ENCODE results near the gene LCE3E.
"Not testable (repeated sequence)": the region's sequence is repeated elsewhere in the genome, so short reads cannot be mapped to it uniquely, and the experiment has no call there.

Gene LCE3E

GRCh38 chr1:152566681-152567080 is at the start of gene LCE3E:
Gene LCE3E, minus strand, starts transcription at chr1:152566780. Its CDS starts 572 bp downstream, at chr1:152566208.
- no peak for DNase-seq (ENCODE audit: extremely low read depth in 1 of 2, low read depth in 1 of 2)

GRCh38 chr1:152613511-152613910 is 46.9 kb upstream of the LCE3E start, which contains the start of gene LCE3B:
Gene LCE3B, plus strand, starts transcription at chr1:152613811. Its CDS starts 0 bp downstream, at chr1:152613811.
- no peak for DNase-seq (ENCODE audit: extremely low read depth in 1 of 2, low read depth in 1 of 2)

GRCh38 chr1:152599934-152600333 is 33.4 kb upstream of the LCE3E start, which contains the start of gene LCE3C:
Gene LCE3C, plus strand, starts transcription at chr1:152600234. Its CDS starts 498 bp downstream, at chr1:152600732.
- DNase-seq (ENCODE audit: extremely low read depth in 1 of 2, low read depth in 1 of 2) = no peak

GRCh38 chr1:152596986-152597385 is 30.4 kb upstream of the LCE3E start:
- no peak for DNase-seq (ENCODE audit: extremely low read depth in 1 of 2, low read depth in 1 of 2)

- DNase-seq (ENCODE audit: extremely low read depth in 1 of 2, low read depth in 1 of 2) = no peak
Observed at GRCh38 chr1:152585586-152585985, 19.0 kb upstream of the LCE3E start.

GRCh38 chr1:152582647-152583046 is 16.1 kb upstream of the LCE3E start:
- no peak for DNase-seq (ENCODE audit: extremely low read depth in 1 of 2, low read depth in 1 of 2)

- DNase-seq (ENCODE audit: extremely low read depth in 1 of 2, low read depth in 1 of 2) = no peak
Observed at GRCh38 chr1:152580433-152580832, 13.9 kb upstream of the LCE3E start, which contains the start of gene LCE3D. Gene LCE3D, minus strand, starts transcription at chr1:152580516. Its CDS starts 580 bp downstream, at chr1:152579936.

- not testable (repeated sequence) for DNase-seq (ENCODE audit: extremely low read depth in 1 of 2, low read depth in 1 of 2)
Observed at GRCh38 chr1:152579526-152579925, 12.9 kb upstream of the LCE3E start.

- DNase-seq (ENCODE audit: extremely low read depth in 1 of 2, low read depth in 1 of 2) = no peak
Observed at GRCh38 chr1:152577168-152577567, 10.6 kb upstream of the LCE3E start.

- DNase-seq (ENCODE audit: extremely low read depth in 1 of 2, low read depth in 1 of 2) = no peak
Observed at GRCh38 chr1:152565535-152566215, 905 bp downstream of the LCE3E start.

GRCh38 chr1:152565115-152565514 is 1.5 kb downstream of the LCE3E start:
- no peak for DNase-seq (ENCODE audit: extremely low read depth in 1 of 2, low read depth in 1 of 2)

- not testable (repeated sequence) for DNase-seq (ENCODE audit: extremely low read depth in 1 of 2, low read depth in 1 of 2)
Observed at GRCh38 chr1:152548358-152548757, 18.2 kb downstream of the LCE3E start.

GRCh38 chr1:152546704-152547103 is 19.9 kb downstream of the LCE3E start:
- DNase-seq (ENCODE audit: extremely low read depth in 1 of 2, low read depth in 1 of 2) = no peak

- no peak for DNase-seq (ENCODE audit: extremely low read depth in 1 of 2, low read depth in 1 of 2)
Observed at GRCh38 chr1:152543820-152544219, 22.8 kb downstream of the LCE3E start.

- DNase-seq (ENCODE audit: extremely low read depth in 1 of 2, low read depth in 1 of 2) = no peak
Observed at GRCh38 chr1:152539901-152540300, 26.7 kb downstream of the LCE3E start.

GRCh38 chr1:152537496-152537895 is 29.1 kb downstream of the LCE3E start:
- no peak for DNase-seq (ENCODE audit: extremely low read depth in 1 of 2, low read depth in 1 of 2)

- no peak for DNase-seq (ENCODE audit: extremely low read depth in 1 of 2, low read depth in 1 of 2)
Observed at GRCh38 chr1:152535774-152536173, 30.8 kb downstream of the LCE3E start.

GRCh38 chr1:152533327-152533938 is 33.1 kb downstream of the LCE3E start:
- no peak for DNase-seq (ENCODE audit: extremely low read depth in 1 of 2, low read depth in 1 of 2)

GRCh38 chr1:152525080-152525641 is 41.4 kb downstream of the LCE3E start:
- DNase-seq (ENCODE audit: extremely low read depth in 1 of 2, low read depth in 1 of 2) = no peak

GRCh38 chr1:152520561-152521090 is 46.0 kb downstream of the LCE3E start:
- no peak for DNase-seq (ENCODE audit: extremely low read depth in 1 of 2, low read depth in 1 of 2)

- DNase-seq (ENCODE audit: extremely low read depth in 1 of 2, low read depth in 1 of 2) = no peak
Observed at GRCh38 chr1:152519851-152520250, 46.7 kb downstream of the LCE3E start.

All from activated CD8-positive, alpha-beta memory T cell treated with anti-CD3 and anti-CD28 coated beads for 1 hour (primary cell).